NCI-H524 treated with DMSO at 0.1 percent for 48 hours (cell line): ENCODE results near the gene UBE2B.
"Not testable (repeated sequence)": the region's sequence is repeated elsewhere in the genome, so short reads cannot be mapped to it uniquely, and the experiment has no call there.

Experiments used
- DNase-seq: peaks from one replicate; lab custom pipeline; 2025; lab: John Stamatoyannopoulos, UW

Gene UBE2B

GRCh38 chr5:134370871-134371833, at the start of gene UBE2B:
Gene UBE2B, plus strand, starts transcription at chr5:134371569. Its CDS starts 27 bp downstream, at chr5:134371596.
- peak; percentile 88 for DNase-seq

DNA sequence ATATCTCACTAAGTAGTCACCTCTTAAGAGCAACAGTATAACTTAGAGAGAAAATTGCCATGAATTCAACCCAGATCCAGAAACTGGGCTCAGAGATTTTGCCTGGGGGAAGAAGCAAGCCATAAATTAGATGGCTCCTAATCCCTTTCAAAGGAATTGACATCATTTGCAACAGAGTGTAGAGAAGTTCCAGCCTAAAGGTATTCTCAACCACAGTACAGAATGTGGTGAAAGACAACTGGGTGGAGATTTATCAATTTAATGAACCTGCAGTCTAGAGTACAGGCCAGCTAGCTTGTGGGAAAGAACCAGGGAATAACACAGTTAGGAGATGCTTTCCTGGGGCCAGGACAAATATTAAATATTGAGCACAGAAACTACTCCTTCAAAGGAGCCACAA, 44.0 kb upstream of the UBE2B start:
- DNase-seq = no peak

GRCh38 chr5:134328619-134329018, 42.8 kb upstream of the UBE2B start:
- DNase-seq = no peak

- not testable (repeated sequence) for DNase-seq
These were observed 34.5 kb upstream of the UBE2B start for GRCh38 chr5:134336833-134337232.

GRCh38 chr5:134343500-134343899, 27.9 kb upstream of the UBE2B start:
- not testable (repeated sequence) for DNase-seq

- DNase-seq = not testable (repeated sequence)
These were observed 25.9 kb upstream of the UBE2B start for GRCh38 chr5:134345476-134345875.

DNA sequence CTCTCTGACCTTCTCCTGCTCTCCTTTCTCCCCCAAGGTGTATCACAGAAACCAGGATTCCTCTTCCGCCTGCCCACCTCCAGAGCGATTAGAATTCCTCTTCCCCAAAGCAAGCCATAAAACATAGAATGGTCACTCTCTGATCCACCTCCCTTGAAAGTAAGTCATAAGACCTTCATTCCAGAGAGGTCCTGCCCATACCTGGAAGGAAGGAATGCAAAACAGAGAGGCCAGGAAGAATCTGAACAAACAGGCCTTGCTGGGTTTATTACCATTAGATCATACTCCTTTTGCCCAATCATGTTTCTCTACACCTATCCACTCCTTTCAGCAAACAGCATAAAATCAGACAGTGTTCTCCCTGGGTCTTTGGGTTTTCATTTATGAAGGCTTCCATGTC, 25.4 kb upstream of the UBE2B start:
- no peak for DNase-seq

DNA sequence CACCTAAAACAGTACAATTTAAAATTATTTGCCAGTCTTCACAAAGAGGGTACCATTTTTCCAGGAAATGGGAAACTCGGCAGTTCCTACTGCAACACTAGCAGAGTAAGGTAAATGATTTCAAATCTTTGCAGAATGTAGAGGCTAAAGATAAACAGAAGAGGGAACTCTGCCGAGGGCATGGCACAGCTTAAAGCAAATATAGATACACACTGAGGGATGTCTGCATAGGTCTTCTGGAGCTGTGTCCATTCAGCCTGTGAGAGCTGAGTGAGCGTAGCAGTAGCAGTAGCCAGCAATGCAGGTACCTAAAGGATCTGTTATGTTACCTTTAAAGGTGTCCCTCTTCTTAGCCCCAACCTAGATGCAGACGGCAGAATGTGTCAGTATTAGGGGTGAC, 21.9 kb upstream of the UBE2B start:
- DNase-seq = no peak

DNA sequence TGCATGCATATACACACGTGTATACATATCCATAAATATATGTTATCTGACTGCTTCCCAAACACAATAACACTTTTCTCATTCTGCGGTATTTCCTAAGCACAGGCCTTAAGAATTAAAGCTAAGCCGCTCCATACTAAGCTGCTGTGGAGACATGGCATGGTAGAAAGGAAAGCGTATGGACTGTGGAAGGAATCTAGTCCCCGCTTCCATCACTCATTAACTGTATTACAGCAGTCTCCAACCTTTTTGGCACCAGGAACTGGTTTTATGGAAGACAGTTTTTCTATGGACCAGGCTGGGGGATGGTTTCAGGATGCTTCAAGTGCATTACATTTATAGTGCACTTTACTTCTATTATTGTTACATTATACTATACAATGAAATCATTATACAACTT, 15.7 kb upstream of the UBE2B start:
- no peak for DNase-seq

DNA sequence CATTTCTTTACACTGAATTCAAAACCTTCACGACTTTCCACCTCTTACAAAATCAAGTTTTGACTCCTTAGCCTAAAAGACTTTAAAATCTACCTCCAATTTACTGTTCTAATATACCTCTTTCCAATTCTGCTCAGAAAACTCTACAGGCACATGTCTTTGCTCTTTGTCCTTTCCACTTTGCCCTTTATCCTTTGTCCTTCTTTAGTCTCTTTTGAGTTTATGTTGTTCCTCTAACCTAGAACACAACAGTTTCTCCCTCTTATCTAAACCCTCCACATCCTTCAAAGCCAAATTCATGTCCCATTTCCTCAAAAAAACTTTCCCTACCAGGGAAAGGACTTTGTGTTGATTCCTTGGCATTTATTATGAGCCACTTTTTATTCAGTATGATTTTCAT, 5.8 kb upstream of the UBE2B start:
- no peak for DNase-seq

GRCh38 chr5:134370311-134370870, 978 bp upstream of the UBE2B start:
- no peak for DNase-seq

DNA sequence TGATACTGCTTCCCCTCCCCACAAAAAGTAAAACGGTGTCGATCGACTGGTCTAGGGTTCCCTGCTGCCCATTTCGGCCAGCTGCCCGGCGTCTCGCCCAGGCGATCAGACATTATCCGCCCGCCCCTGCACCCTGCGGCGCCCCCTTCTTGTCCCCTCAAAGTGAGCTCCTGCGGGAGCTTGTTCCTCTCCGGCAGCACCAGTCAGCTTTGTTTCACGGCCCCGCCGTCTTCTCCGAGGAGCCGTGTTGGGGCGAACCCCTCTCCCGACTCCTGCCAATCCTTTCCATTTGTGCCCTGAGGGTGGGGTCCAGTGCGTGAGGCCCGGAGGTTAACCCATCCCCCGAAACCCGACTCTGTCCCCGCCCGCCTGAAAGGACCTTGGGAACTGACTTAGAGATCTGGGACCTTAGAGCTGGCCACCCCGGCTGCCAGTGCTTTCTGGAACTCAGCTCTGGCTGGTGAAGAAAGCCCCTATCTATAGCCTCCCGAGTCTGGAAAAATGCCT, 518 bp downstream of the UBE2B start:
- DNase-seq = no peak

DNA sequence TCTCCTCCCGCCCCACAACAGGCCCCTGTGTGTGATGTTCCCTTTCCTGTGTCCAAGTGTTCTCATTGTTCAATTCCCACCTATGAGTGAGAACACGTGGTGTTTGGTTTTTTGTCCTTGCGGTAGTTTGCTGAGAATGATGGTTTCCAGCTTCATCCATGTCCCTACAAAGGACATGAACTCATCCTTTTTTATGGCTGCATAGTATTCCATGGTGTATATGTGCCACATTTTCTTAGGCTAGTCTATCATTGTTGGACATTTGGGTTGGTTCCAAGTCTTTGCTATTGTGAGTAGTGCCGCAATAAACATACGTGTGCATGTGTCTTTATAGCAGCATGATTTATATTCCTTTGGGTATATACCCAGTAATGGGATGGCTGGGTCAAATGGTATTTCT, 2.3 kb downstream of the UBE2B start:
- DNase-seq = not testable (repeated sequence)

DNA sequence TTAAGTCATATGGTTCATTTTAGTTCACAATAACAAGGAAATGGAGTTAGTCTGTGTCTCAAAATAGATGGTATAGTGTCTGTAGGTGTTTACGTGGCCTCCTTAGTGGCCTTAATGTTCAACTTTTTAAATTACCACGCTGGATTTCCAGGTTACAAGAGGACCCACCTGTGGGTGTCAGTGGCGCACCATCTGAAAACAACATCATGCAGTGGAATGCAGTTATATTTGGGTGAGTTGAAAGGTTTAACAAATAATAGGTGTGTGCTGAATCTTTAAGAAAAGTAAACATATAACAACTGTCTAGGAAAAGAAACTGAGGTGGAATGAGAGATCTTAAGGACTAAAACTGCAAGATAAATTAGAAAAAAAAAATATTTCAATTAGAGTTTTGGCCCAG, 2.9 kb downstream of the UBE2B start:
- DNase-seq = no peak

DNA sequence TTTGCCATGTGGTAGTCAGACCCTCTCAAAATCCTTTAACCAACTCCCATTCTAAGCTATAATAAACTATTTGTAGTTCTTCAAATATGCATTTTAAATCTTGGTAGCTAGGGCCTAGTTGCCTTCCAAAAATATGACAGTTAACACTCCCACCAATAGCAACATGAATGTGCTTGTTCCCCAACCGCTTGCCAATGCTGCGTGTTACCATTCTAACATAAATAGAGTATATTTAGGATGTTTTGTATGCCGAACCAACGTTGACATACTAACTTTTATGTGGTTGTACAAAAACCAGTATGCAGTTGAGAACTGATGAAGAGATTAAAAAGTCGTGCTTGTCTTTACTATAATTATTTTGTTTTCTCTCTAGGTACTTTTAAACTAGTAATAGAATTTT, 9.0 kb downstream of the UBE2B start:
- no peak for DNase-seq

DNA sequence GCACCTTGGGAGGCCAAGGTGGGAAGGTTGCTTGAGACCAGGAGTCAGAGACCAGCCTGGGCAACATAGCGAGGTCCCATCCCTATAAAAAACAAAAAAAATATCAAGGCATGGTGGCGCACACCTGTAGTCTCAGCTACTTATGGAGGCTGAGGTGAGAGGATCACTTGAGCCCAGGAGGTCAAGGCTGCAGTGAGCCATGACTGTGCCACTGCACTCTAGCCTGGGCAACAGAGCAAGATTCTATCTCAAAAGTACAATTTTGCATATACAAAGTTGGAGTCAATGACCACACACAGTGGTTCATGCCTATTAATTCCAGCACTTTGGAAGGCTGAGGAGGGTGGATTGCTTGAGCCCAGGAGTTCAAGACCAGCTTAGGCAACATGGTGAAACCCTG, 10.8 kb downstream of the UBE2B start:
- DNase-seq = not testable (repeated sequence)

DNA sequence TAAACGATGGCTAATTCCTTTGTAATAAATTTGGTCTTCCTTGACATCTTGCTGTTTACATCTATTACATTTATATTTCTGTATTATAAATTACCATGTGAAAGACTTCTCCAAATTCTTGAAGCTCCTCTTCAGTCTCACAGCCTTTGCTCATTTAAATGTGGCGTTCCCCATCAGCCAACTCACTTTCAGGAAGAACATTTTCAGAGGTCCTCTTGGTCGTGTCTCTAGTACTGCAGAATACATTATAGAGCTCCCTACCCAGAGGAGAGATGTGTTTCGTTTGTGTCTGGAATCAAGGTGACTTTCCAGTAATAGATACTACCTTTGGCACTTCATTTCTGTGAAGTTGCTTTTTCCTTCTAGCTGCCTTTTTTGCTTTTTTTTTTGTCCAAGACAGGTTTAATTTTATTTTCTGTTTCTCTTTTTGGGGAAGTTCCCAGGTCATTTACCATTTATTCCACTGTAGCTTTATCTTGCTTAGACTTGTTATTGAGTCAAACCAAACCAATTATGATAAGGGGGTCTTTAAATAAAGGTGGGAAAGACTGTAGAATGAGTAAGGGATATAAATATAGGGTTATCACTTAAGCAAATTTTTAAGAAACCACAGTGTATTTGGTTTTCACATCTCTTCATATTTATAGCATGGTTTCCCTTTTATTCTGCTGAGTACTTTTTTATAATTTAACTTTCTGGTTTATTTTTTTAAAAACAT, 12.8 kb downstream of the UBE2B start:
- DNase-seq = no peak

DNA sequence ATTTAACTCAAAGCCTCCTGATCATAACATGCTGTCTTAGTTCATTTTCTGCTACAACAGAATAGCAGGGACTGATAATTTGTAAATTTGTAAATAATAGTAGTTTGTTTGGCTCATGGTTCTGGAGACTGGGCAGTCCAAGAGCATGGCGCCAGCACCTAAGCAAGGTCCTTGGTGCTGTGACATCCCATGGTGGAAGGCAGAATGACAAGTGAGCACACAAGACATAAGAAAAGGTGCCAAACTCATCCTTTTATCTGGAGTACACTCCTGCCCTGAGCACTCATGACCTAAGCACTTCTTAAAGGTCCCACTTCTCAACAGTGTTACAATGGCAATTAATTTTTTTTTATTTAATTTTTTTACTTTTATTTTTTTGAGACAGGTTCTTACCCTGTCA, 16.1 kb downstream of the UBE2B start:
- DNase-seq = no peak

DNA sequence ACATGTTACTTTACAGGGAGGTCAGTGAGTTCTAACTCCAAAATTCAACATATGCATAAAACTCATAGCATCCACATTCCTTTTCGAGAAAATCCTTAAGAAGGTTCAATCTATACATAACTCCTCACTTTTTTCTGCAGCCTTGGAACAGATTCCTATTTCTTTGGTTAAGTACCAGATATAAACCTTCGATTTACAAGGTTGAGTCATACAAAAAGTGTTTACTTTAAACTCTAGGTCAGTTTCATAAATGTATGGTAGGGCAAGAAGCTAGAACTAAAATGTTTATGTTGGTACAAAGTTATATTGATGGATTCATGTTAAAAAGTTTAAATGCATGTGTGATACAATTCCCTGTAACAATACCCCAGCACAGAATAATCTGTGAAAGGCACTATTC, 20.9 kb downstream of the UBE2B start:
- no peak for DNase-seq

DNA sequence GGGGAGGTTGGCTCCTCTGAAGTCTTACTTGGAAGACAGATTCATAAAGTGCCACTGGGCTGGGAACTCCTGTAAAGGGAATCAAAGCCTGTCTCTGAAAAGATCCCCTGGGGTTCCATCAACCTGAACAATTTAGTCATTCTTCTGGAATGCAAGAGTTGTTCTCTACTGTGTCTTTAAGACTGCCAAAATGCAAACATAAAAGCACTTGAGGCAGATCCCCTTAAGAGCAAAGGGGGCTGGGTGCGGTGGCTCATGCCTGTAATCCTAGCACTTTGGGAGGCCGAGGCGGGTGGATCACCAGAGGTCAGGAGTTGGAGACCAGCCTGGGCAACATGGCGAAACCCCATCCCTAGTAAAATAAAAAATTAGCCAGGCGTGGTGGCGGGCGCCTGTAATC, 23.6 kb downstream of the UBE2B start:
- no peak for DNase-seq

GRCh38 chr5:134396274-134396673, 24.9 kb downstream of the UBE2B start:
- DNase-seq = no peak

- no peak for DNase-seq
These were observed 25.8 kb downstream of the UBE2B start for GRCh38 chr5:134397196-134397595.
